HT1080 (cell line): ENCODE data around the gene P2RY13. TPM values are rescaled to one million over a fixed set of nuclear protein-coding genes. Genes with fewer than 3 reads are reported as not detected.

ENCODE experiments used
- DNase-seq: peaks from one replicate; pipeline ENCODE4 v3.0.0-alpha.2; 2015; ENCODE audit warnings: low read depth
- total RNA-seq: library from RNA; depleted of rRNA; stranded (reverse); fragments of >200 nt; shearing (Covaris generic); gene quantifications from 2 replicates; pipeline ENCODE4 v1.2.3, GENCODE V29; 2014; rRNA removed

P2RY13 gene
- total RNA-seq, 1 experiment from 2014 or later, result not detected

DNA sequence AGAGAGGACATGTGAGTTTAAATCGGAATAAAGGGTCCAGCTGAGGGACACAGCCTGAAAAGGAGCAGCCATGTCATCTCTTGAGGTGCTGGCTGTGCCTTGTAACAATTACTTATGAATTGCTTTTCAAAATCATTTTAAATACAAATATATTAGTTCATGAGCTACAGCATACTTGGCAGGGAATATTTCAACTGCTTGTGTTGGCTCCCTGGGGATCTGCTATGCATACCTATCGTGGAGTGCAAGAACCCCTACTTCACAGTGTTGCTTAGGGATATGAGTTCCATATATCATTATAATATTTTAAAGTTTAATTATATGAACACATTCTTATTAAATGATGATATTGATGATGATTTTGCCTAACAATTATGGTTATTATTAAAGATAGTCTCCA, 31.9 kb downstream of the P2RY13 start:
- DNase-seq, result no peak

DNA sequence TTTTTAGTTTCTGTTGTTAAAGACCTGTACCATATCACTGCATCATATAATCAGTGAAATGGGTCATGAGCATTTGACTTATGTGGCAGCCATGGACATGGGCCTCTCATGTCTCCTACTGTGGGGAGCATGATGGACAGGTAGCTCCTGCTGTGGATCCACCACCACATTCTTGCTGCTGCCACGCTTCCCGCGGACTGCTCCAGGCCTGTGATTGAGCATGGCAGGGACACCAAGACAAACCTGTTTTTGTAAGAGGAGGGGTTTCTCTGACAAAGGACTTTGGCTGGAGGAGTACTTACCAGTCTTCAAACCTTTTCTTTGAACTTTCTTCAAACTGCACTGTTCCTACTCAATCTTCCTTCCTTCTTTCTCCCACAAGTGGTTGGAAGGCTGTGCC, 33.1 kb downstream of the P2RY13 start:
- DNase-seq, result no peak

DNA sequence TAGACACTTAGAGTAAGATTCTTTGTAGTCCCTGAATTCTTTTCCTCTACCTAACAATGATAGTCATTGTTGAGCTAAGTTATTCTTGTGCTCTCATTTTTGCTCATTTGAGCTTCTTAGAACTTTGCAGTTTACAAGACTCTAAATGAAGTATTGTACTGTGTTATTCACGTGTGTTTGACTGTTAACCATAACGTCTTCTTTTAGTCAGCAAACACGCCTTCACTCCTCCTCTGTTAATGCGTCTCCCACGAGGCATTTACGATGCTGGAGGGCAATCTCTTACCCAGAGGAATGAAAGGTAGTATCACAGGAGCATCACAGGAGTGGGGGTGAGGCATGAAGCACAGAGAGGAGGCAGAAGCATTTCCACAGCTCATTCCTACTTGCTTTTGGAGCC, 36.2 kb downstream of the P2RY13 start:
- DNase-seq, result no peak

DNA sequence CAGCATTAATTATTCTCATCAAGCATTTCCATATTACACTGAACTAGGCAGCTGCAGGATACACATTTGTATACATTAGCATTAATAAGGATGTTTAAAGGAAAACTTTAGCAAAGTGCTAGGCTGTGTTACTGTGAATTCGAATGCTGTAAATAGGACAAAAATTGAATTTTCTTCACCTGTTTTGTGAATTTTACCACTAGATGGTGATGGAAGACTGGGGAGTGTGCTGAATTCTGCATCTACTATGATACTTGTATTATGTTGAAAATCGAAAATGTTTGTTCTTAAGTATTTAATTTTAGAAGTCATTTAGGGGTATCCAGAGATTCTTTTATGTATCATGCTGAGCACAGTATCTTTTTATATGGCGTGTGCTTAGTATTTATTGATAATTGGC, 38.7 kb downstream of the P2RY13 start:
- DNase-seq, result peak; percentile 58

DNA sequence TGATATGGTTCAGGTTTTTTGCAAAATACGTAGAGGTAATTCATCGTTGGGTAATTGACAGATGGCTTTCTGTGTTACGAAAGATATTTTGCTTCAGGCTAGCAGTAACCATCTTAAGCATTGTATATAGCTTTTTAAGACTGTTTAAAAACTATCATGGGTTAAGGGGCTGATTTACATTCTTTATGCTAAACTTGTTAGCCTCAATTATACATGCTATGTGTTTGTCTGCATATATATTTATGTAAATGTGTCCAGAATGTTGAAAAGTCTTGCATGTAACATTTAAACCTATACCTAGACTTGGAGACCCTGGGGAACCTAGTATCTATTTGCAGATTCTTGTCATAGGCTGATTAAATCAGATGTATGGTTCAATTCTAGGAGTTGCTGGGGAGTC, 39.9 kb downstream of the P2RY13 start:
- DNase-seq, result no peak

- DNase-seq, result no peak
Measured at GRCh38 chr3:151285940-151286339, 43.4 kb downstream of the P2RY13 start.

DNA sequence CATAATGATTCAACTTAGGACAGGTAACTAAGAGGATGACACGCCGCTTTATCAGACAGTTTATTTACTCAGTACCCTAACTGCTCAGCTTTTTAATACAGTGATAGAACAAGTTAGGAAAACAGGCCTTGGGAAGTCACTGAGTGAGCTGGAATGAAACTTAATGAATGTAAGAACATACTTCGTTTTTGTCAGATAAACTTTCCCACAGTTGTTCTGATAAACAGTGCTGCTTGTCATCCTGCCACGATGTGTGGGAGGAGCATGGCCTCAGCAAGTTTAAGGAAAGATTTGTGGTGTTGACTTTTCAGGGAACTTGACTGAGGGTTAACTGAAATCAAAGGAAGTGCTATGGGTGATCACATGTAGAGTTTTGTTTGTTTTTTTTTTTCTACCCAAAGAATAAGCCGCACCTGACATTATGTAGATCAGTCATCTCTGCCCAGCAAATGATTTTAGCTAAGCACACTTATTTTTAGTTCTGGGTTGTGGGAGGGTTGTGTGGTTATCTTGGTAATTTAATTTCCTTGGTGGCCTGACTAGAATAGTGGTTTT, 45.4 kb downstream of the P2RY13 start:
- peak; percentile 54 for DNase-seq

GRCh38 chr3:151283387-151283786, 46.0 kb downstream of the P2RY13 start:
- DNase-seq, result no peak

DNA sequence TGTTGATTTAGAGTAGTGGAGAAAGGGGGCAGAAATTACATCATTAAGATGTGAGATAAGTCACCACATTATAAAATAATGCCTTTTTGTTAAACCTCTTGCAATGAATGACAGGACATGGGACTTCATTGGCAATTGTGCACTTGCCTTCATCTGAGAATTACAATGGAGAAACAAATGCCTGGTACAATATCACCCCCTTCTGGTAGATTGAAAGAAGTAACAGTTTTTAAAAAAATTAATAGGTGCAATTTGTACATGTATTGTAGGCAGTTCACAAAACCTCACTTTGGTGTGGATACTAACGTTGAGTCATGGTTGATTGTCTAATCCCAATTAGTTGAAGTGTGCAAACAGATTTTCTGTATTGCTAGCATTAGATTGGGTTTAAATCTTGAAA, 46.4 kb downstream of the P2RY13 start:
- peak; percentile 70 for DNase-seq

- no peak for DNase-seq
Measured at GRCh38 chr3:151281671-151282324, 47.6 kb downstream of the P2RY13 start.

GRCh38 chr3:151278230-151278629, 51.1 kb downstream of the P2RY13 start, which contains the start of gene P2RY14:
TSS of gene P2RY14 (minus strand) at chr3:151278542. CDS start at chr3:151214316, 64,226 bp downstream.
- DNase-seq, result no peak

- no peak for DNase-seq
Measured at GRCh38 chr3:151276687-151277042, 52.7 kb downstream of the P2RY13 start.

Other genes starting within 250 kb of the P2RY13 start
- gene MED12L, start 243.9 kb downstream of the P2RY13 start, total RNA-seq, result 1.5 and 2.0 TPM in 2 replicates
- not detected in 2 replicates for gene GPR171, start 126.3 kb downstream of the P2RY13 start, total RNA-seq
- gene P2RY14, start 51.0 kb downstream of the P2RY13 start, total RNA-seq, result not detected in 2 replicates
- gene GPR87, start 12.7 kb downstream of the P2RY13 start, total RNA-seq, result 1.3 and 2.2 TPM in 2 replicates
- not detected in 2 replicates for gene P2RY12, start 55.2 kb upstream of the P2RY13 start, total RNA-seq
- under 0.01 and 0.02 TPM in 2 replicates for gene IGSF10, start 131.5 kb upstream of the P2RY13 start, total RNA-seq